B cell (primary cell): ENCODE measurements around the gene CDC42BPG. TPM values are rescaled to one million over a fixed set of nuclear protein-coding genes. Genes with fewer than 3 reads are reported as not detected.

Source experiments
- ATAC-seq: fragments of 200-7000 bp; cut with Tn5 transposase; one replicate; pipeline ENCODE4 v1.10.0; 2021; ENCODE audit warnings: low read depth, mild to moderate bottlenecking, moderate number of reproducible peaks, moderate library complexity
- CTCF ChIA-PET: fragments of 350-600 bp; sonication (Branson Sonifier 250); formaldehyde crosslinking; loops from one replicate; lab custom pipeline; 2021; ENCODE audit warnings: antibody characterized with exemption, inconsistent platforms; lab: Charles Lee
- POLR2A ChIA-PET: fragments of 350-600 bp; sonication (Branson Sonifier 250); formaldehyde crosslinking; loops from one replicate; lab custom pipeline; 2021; ENCODE audit warnings: antibody characterized with exemption; lab: Charles Lee
- DNase-seq: peaks from one replicate; pipeline ENCODE4 v3.0.0; 2013
- H2AFZ ChIP-seq: 2 replicates; pipeline ENCODE4 v1.6.1; 2012; ENCODE audit warnings: mild to moderate bottlenecking, low read depth, low read length; ENCODE audit not compliant: insufficient read depth, poor library complexity, severe bottlenecking
- H3K27ac ChIP-seq, 2 donors: 1 replicate in 1 of 2; 2 replicates in 1 of 2; pipeline ENCODE4 v1.5.1; 2012 to 2013; ENCODE audit warnings: low read length in 2 of 2, mild to moderate bottlenecking in 2 of 2, moderate library complexity in 1 of 2
- H3K27me3 ChIP-seq, 4 experiments: fragments of 200-600 bp in 1 of 4; sonication (generic) in 1 of 4; replicated peaks in 1 of 4; 1 replicate in 2 of 4; 2 replicates in 2 of 4; pipeline versions ENCODE4 v1.6.1 to v1.7.0; 2013 to 2016; ENCODE audit warnings: low read length in 3 of 4, mild to moderate bottlenecking in 2 of 4, mixed read lengths in 1 of 4, moderate library complexity in 1 of 4; ENCODE audit not compliant: insufficient read depth in 4 of 4, control insufficient read depth in 3 of 4; ENCODE audit errors: control extremely low read depth in 1 of 4
- H3K36me3 ChIP-seq, 2 experiments: replicated peaks in 1 of 2; 1 replicate in 1 of 2; 2 replicates in 1 of 2; pipeline versions ENCODE4 v1.6.1 to v1.7.1; 2013; ENCODE audit warnings: low read length in 1 of 2; ENCODE audit not compliant: insufficient read depth in 2 of 2, control insufficient read depth in 1 of 2; ENCODE audit errors: control extremely low read depth in 1 of 2, extremely low read depth in 1 of 2
- H3K4me1 ChIP-seq, 2 donors: fragments of 200-600 bp in 1 of 2; sonication (generic) in 1 of 2; 1 replicate in 1 of 2; 2 replicates in 1 of 2; pipeline versions ENCODE4 v1.5.1 to v1.6.1; 2013 to 2017; ENCODE audit warnings: low read length in 2 of 2; ENCODE audit not compliant: control insufficient read depth in 2 of 2, insufficient read depth in 2 of 2
- H3K4me2 ChIP-seq: replicated peaks from 2 replicates; pipeline ENCODE3; 2012; ENCODE audit warnings: mild to moderate bottlenecking, low read depth, low read length; ENCODE audit not compliant: poor library complexity, severe bottlenecking
- H3K4me3 ChIP-seq, 5 experiments: fragments of 200-600 bp in 1 of 5; sonication (generic) in 1 of 5; 1 replicate in 3 of 5; 2 replicates in 2 of 5; pipeline versions ENCODE4 v1.5.1 to v1.7.0; 2011 to 2016; ENCODE audit warnings: low read length in 4 of 5, mild to moderate bottlenecking in 4 of 5, low read depth in 2 of 5, control low read depth in 1 of 5, moderate library complexity in 1 of 5; ENCODE audit not compliant: insufficient read depth in 1 of 5; ENCODE audit errors: control extremely low read depth in 1 of 5, extremely low read depth in 1 of 5
- H3K79me2 ChIP-seq: fragments of 200-600 bp; sonication (generic); one replicate; pipeline ENCODE4 v1.6.0; 2016; ENCODE audit warnings: low read length; ENCODE audit not compliant: control insufficient read depth, insufficient read depth
- H3K9ac ChIP-seq: fragments of 200-600 bp; sonication (generic); 2 replicates; pipeline ENCODE4 v1.6.1; 2017; ENCODE audit warnings: mild to moderate bottlenecking, low read length, moderate library complexity
- H3K9me3 ChIP-seq, 3 donors: one replicate each; pipeline versions ENCODE4 v1.6.1 to v1.7.1; 2013; ENCODE audit warnings: low read length in 2 of 3; ENCODE audit not compliant: control insufficient read depth in 2 of 3, insufficient read depth in 1 of 3; ENCODE audit errors: control extremely low read depth in 1 of 3
- H4K20me1 ChIP-seq: 2 replicates; pipeline ENCODE4 v1.6.0; 2012; ENCODE audit warnings: mild to moderate bottlenecking, low read length; ENCODE audit not compliant: insufficient read depth, control insufficient read depth, poor library complexity, severe bottlenecking
- H3K27ac Mint-ChIP-seq: one replicate; pipeline ENCODE4 v1.8.0; 2021; ENCODE audit warnings: mixed read lengths
- H3K27me3 Mint-ChIP-seq: one replicate; pipeline ENCODE4 v1.8.0; 2021; ENCODE audit warnings: mixed read lengths
- H3K4me1 Mint-ChIP-seq: one replicate; pipeline ENCODE4 v1.8.0; 2021; ENCODE audit warnings: mixed read lengths
- H3K4me3 Mint-ChIP-seq: one replicate; pipeline ENCODE4 v1.8.0; 2021; ENCODE audit warnings: mixed read lengths
- H3K9me3 Mint-ChIP-seq: one replicate; pipeline ENCODE4 v1.8.0; 2022; ENCODE audit warnings: mixed read lengths; ENCODE audit not compliant: insufficient read depth
- EZH2 ChIP-seq: IDR thresholded peaks from 2 replicates; pipeline ENCODE4 v1.6.1; 2012; ENCODE audit warnings: borderline replicate concordance, low read depth, mild to moderate bottlenecking, moderate library complexity, low read length; ENCODE audit not compliant: insufficient read depth, poor library complexity, severe bottlenecking
- WGBS: methylation state at CpG from one replicate; pipeline ENCODE4 v1.1.5; 2013; ENCODE audit warnings: missing lambda C conversion rate; ENCODE audit not compliant: insufficient coverage; 5-methylcytosine and 5-hydroxymethylcytosine counted together
- intact Hi-C: fragments of 100-400 bp; cut with micrococcal nuclease; formaldehyde crosslinking; loops from one replicate; pipeline ENCODE4 v1.10.0; 2022
- polyA plus RNA-seq: library from polyadenylated mRNA; depleted of rRNA; stranded (reverse); fragments of >200 nt; gene quantifications from 2 replicates; pipeline ENCODE4 v1.2.3, GENCODE V29; 2012
- total RNA-seq, 2 donors: library from RNA; stranded (reverse); fragments of 120-200 nt in 1 of 2; gene quantifications; 1 replicate in 1 of 2; 2 replicates in 1 of 2; pipeline versions ENCODE4 v1.2.3 to v1.2.4, GENCODE V29; 2013 to 2022
- TF ChIP-seq, protein P1 (sequence below): fragments of 200-600 bp; IDR thresholded peaks from one replicate; pipeline ENCODE4 v1.8.0; 2022; ENCODE audit warnings: antibody characterized with exemption, mild to moderate bottlenecking

CDC42BPG gene
- total and polyA plus RNA-seq, 2 donors (not counting 1 experiment from before 2014, with no cell fraction given): 3.7 to 8.7 TPM

GRCh38 chr11:64788321-64789215 is 55.9 kb downstream of the CDC42BPG start:
- no peaks in the 10 kb centered on the region for H3K27me3 Mint-ChIP-seq
- H3K27ac ChIP-seq: no peak overlapping the region
- no peak overlapping the region for H3K4me2 ChIP-seq
- 95% methylated on average over 6 of the region's 9 CpGs for WGBS
- no peaks in the 10 kb centered on the region for H3K79me2 ChIP-seq
- no peak overlapping the region for H3K9ac ChIP-seq
- H3K27me3 ChIP-seq: no peaks in the 10 kb centered on the region
- DNase-seq (no peak), ATAC-seq (no peak)
- peaks cover 4 to 41% of the 10 kb centered on the region in 2 experiments for H3K36me3 ChIP-seq
- H3K9me3 ChIP-seq: no peaks in the 10 kb centered on the region
- POLR2A ChIA-PET: interaction anchor here (0.6 to 1.0 kb wide), 5 partner anchors 11 to 225 kb away, joined by 3 to 9 read pairs (median 3); partner anchors contain the start of genes ARL2, MEN1 and RASGRP2
- CTCF ChIA-PET: interaction anchor here (0.6 to 6.6 kb wide), 16 partner anchors 10 to 107 kb away, joined by 3 to 73 read pairs (median 4); partner anchors contain the start of genes CDC42BPG, MAP4K2, MEN1 and RASGRP2
- no peaks in the 10 kb centered on the region for H3K9me3 Mint-ChIP-seq
- H3K27ac Mint-ChIP-seq: no peak overlapping the region
- no peak overlapping the region for H3K4me3 Mint-ChIP-seq
- peaks cover 10% of the 10 kb centered on the region for H3K4me1 Mint-ChIP-seq
- intact Hi-C loops: no loop called here
- no peak overlapping the region for H2AFZ ChIP-seq
- H4K20me1 ChIP-seq: no peaks in the 10 kb centered on the region
- TF ChIP-seq, protein P1, sequence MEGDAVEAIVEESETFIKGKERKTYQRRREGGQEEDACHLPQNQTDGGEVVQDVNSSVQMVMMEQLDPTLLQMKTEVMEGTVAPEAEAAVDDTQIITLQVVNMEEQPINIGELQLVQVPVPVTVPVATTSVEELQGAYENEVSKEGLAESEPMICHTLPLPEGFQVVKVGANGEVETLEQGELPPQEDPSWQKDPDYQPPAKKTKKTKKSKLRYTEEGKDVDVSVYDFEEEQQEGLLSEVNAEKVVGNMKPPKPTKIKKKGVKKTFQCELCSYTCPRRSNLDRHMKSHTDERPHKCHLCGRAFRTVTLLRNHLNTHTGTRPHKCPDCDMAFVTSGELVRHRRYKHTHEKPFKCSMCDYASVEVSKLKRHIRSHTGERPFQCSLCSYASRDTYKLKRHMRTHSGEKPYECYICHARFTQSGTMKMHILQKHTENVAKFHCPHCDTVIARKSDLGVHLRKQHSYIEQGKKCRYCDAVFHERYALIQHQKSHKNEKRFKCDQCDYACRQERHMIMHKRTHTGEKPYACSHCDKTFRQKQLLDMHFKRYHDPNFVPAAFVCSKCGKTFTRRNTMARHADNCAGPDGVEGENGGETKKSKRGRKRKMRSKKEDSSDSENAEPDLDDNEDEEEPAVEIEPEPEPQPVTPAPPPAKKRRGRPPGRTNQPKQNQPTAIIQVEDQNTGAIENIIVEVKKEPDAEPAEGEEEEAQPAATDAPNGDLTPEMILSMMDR: no peak
- no peak for TF ChIP-seq EZH2
- no peak overlapping the region for H3K4me3 ChIP-seq
- H3K4me1 ChIP-seq: peaks cover 8 to 11% of the 10 kb centered on the region in 2 donors
